IPS DF 19.7 (cell line): ENCODE data around the gene ATP6AP2.
A peak's percentile ranks its signal among the peaks of the same experiment; 100 is the strongest.
"Not testable (repeated sequence)": the region's sequence is repeated elsewhere in the genome, so short reads cannot be mapped to it uniquely, and the experiment has no call there.

Source experiments
- DNase-seq: peaks from one replicate; pipeline ENCODE4 v3.0.0-alpha.2; 2013; ENCODE audit warnings: low read depth, low spot score

Gene ATP6AP2

GRCh38 chrX:40580537-40581335 lies at the start of gene ATP6AP2:
ATP6AP2 (plus strand) TSS chrX:40580970; CDS start chrX:40581066, 96 bp downstream.
- DNase-seq, result peak; percentile 67

GRCh38 chrX:40531056-40531826 lies 49.5 kb upstream of the ATP6AP2 start:
- DNase-seq, result no peak

GRCh38 chrX:40537310-40537709 lies 43.5 kb upstream of the ATP6AP2 start:
- no peak for DNase-seq

GRCh38 chrX:40538406-40538805 lies 42.4 kb upstream of the ATP6AP2 start:
- DNase-seq, result no peak

- peak; percentile 15 for DNase-seq
Observed at GRCh38 chrX:40539214-40540142, 41.3 kb upstream of the ATP6AP2 start.

GRCh38 chrX:40542208-40542607 lies 38.6 kb upstream of the ATP6AP2 start:
- no peak for DNase-seq

GRCh38 chrX:40542972-40543371 lies 37.8 kb upstream of the ATP6AP2 start:
- DNase-seq, result no peak

GRCh38 chrX:40543661-40544328 lies 37.0 kb upstream of the ATP6AP2 start:
- peak; percentile 45 for DNase-seq

GRCh38 chrX:40544343-40545266 lies 36.2 kb upstream of the ATP6AP2 start:
- DNase-seq, result no peak

DNA sequence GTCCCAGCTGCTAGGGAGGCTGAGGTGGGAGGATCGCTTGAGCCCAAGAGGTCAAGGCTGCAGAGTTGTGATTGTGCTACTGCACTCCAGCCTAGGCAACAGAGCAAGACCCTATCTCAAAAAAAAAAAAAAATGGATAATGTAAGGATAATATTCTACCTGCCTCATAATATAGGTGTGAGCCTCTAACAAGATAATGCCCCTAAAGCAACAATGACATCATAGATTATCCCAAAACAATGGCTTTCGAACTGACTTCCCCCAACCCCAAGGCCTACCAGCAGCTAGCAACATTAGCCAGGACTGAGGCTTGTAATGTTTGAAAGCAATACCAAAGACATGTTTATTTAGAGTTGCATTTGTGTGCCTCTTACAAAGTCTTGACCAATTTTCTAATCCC lies 33.9 kb upstream of the ATP6AP2 start:
- no peak for DNase-seq

GRCh38 chrX:40550066-40550465 lies 30.7 kb upstream of the ATP6AP2 start:
- DNase-seq, result no peak

DNA sequence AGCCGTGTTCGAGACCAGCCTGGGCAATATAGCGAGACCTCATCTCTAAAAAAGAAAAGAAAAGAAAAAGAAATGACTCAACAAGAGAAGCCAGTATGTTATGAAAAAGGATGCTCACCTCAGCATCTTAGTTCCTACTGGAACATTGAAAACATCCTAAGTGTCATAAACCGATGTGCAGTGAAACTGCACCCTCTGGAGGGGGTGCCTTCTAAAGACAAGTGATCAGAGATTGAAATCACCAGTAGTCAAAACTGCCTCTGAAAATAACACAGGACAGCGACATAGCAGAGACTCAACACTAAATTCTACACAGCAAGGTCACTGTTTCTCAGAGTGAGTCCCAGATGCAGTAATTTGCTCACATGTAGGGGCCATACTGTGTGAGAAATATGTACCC lies 28.0 kb upstream of the ATP6AP2 start:
- DNase-seq, result no peak

- no peak for DNase-seq
Observed at GRCh38 chrX:40558590-40558989, 22.2 kb upstream of the ATP6AP2 start.

- no peak for DNase-seq
Observed at GRCh38 chrX:40563784-40564183, 17.0 kb upstream of the ATP6AP2 start.

GRCh38 chrX:40564447-40564846 lies 16.3 kb upstream of the ATP6AP2 start:
- no peak for DNase-seq

DNA sequence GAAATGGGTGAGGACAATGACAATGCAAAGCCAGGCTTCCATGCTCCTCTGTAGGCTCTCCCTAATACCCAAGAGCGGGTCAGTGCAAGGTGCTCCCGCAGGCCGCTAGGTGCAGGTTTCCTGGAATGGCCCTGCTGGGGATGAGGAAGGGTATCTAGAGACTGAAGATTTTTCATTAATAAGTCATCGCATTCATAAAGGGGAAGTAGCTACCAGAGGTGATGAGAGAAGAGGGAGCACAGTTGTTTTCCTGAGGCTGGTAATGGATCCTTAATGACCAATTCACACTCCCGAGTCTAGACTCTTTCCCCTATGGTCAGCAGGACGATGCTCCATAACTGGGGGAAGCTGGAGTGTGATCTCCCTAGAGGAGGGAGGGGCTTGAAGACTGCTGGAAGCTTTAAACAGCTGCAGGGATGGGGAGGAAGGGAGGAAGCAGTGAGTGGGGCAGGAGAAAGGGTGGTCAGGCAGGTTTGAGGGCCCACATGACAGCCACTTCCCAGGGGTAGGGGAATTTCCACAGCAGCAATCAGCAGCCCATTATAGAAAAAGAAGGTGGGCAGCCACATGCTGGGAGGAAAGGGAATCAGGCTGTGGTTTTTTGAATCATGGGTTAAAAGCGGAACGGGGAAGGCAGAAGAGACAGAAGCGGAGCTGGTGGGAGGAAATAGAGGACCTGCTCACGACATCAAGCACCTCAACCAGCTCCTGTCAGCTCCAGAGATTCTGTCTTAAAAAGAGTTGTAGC lies 10.2 kb upstream of the ATP6AP2 start:
- no peak for DNase-seq

GRCh38 chrX:40571164-40571563 lies 9.6 kb upstream of the ATP6AP2 start:
- DNase-seq, result not testable (repeated sequence)

DNA sequence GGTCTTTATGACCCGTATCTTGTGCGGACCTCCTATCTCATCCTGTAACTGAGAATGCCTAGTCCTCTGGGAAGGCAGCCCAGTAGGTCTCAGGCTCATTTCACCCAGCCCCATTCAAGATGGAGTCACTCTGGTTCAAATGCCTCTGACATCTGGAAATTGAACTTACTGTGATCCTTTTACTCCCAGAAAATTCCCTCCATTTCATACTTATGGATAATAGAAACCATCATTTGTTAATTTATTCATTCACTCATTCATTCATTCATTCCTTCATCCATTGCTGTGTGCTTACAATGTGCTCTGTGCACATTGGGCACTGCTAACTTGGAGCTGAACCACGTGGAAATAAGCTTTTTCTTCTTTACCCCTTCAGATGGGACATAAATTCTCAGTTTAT lies 9.2 kb upstream of the ATP6AP2 start:
- no peak for DNase-seq

- DNase-seq, result no peak
Observed at GRCh38 chrX:40573763-40574162, 7.0 kb upstream of the ATP6AP2 start.
